GM12892 (cell line): ENCODE measurements around the gene NDUFB5.

Experiments used
- DNase-seq: peaks from one replicate; pipeline ENCODE4 v3.0.0; 2011; ENCODE audit not compliant: insufficient read length
- FAIRE-seq: peaks from 2 replicates; lab custom pipeline; 2011; peaks lifted over from hg19 to GRCh38; lab: Jason Lieb, UNC
- POLR2A ChIP-seq: IDR thresholded peaks from 2 replicates; pipeline ENCODE4 v1.6.1; 2011; ENCODE audit warnings: low read depth, low read length, control low read depth
- POLR2AphosphoS5 ChIP-seq: IDR thresholded peaks from 2 replicates; pipeline ENCODE4 v1.6.1; 2011; ENCODE audit warnings: low read depth, low read length, control low read depth
- TAF1 ChIP-seq: IDR thresholded peaks from 2 replicates; pipeline ENCODE4 v1.6.1; 2011; ENCODE audit warnings: low read depth, mild to moderate bottlenecking, control low read depth, low read length, borderline replicate concordance

NDUFB5 gene

GRCh38 chr3:179603321-179603720 is 1.3 kb upstream of the NDUFB5 start:
- TF ChIP-seq POLR2AphosphoS5 (no peak), TAF1 (no peak), POLR2A (no peak)
- no peak for FAIRE-seq
- no peak for DNase-seq

GRCh38 chr3:179603831-179604230 is 763 bp upstream of the NDUFB5 start:
- FAIRE-seq (no peak), DNase-seq (no peak)
- no peak for TF ChIP-seq TAF1
- no peak for TF ChIP-seq POLR2AphosphoS5
- TF ChIP-seq POLR2A, result no peak

DNA sequence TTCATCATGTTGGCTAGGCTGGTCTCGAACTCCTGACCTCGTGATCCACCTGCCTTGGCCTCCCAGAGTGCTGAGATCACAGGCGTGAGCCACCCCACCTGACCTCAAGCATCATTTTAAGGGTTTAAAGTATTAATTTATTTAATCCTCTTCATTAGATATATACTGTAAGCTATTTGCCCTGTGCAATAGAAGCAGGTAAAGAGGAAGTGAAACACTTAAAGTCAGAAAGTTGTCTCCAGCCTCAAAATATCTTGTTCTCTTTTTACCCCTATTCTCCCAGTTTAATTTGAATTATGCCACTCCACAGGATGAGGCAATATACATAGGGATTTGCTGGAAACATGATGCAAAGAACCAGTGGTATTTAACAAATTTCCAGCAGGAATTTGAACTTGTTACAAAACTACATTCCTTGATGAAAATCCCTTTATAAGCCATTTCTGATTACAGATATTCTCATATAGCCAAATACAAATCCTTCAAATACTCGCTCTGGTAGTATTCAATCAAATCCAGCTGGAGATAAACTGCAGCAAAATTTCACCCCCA is 2.0 kb downstream of the NDUFB5 start:
- DNase-seq, result no peak
- no peak for FAIRE-seq
- TF ChIP-seq TAF1 (no peak), POLR2AphosphoS5 (no peak), POLR2A (no peak)

- FAIRE-seq (peak; percentile 86), DNase-seq (no peak)
- TF ChIP-seq POLR2AphosphoS5 (no peak), TAF1 (no peak), POLR2A (no peak; the same call in 1 of the 2 replicates)
These were observed 4.5 kb downstream of the NDUFB5 start for GRCh38 chr3:179608931-179609720.

- TF ChIP-seq TAF1 (no peak), POLR2AphosphoS5 (no peak), POLR2A (no peak)
- FAIRE-seq, result no peak
- DNase-seq, result no peak
These were observed 5.5 kb downstream of the NDUFB5 start for GRCh38 chr3:179610066-179610465.

GRCh38 chr3:179613807-179614206 is 9.2 kb downstream of the NDUFB5 start:
- DNase-seq (no peak), FAIRE-seq (no peak)
- TF ChIP-seq TAF1 (no peak), POLR2A (no peak), POLR2AphosphoS5 (no peak)

DNA sequence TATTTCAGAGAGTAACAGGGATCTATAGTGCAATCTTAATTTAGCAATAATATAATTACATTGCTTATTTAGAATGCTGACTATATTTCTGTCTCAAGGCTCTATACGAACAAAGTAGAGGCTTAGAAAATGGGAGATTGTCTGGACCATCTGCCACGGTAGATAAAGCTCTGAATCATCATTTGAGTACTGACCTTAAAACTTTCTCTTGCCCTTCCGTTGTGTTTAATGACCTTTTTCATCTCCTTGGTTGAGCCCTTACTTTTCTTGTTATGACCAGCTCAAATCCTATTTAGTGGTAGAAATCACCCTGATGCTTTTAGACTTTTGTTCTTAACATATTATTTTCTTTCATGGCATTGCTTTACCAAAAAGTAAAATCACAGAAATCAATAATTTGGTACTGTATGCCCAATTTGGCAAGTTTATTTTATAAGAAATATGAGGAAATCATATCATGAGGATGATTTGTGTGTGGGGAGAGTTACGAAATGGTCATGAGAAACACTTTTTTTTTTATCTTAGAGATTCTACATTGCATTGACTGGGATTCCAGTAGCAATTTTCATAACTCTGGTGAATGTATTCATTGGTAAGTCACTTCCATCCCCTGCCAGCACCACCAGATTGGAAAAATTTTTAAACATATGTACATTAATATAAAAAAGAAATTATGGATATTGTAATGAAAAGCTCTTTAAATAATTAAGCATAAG is 11.0 kb downstream of the NDUFB5 start:
- TF ChIP-seq TAF1, result no peak
- TF ChIP-seq POLR2AphosphoS5, result no peak
- TF ChIP-seq POLR2A, result no peak
- DNase-seq, result no peak
- FAIRE-seq, result no peak

DNA sequence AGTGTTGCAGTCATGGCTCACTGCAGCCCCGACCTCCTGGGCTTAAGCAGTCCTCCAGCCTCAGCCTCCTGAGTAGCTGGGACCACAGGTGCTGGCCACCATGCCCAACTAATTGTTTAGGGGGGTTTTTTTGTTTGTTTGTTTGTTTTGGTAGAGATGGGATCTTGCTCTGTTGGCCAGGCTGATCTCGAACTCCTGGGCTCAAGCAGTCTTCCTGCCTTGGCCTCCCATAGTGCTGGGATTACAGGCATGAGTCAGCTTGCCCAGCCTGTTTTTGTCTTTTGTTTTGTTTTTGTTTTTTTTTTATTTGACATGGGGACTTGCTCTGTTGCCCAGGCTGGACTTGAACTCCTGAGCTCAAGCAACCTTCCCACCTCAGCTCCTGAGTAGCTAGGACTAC is 17.4 kb downstream of the NDUFB5 start:
- FAIRE-seq (no peak), DNase-seq (no peak)
- TF ChIP-seq TAF1, result no peak
- TF ChIP-seq POLR2A, result no peak
- no peak for TF ChIP-seq POLR2AphosphoS5

DNA sequence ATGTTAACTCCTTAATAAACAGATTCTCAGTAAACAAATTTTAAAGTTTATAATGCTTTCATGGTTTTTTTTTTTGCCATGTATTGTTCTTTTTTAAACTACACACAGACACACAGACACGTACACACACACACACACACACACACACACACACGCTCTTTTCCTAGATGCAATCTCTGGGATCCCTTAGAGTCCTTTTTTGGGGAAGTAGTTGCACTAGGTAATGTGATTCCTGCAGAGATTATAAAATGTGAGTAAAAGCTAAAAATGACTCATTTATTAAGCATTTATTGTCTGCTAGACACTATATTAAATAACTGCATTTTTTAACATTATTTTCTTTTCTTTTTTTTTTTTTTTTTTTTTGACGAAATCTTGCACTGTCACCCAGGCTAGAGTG is 19.9 kb downstream of the NDUFB5 start:
- DNase-seq, result no peak
- no peak for TF ChIP-seq POLR2AphosphoS5
- TF ChIP-seq POLR2A, result no peak
- no peak for TF ChIP-seq TAF1
- FAIRE-seq, result no peak

DNA sequence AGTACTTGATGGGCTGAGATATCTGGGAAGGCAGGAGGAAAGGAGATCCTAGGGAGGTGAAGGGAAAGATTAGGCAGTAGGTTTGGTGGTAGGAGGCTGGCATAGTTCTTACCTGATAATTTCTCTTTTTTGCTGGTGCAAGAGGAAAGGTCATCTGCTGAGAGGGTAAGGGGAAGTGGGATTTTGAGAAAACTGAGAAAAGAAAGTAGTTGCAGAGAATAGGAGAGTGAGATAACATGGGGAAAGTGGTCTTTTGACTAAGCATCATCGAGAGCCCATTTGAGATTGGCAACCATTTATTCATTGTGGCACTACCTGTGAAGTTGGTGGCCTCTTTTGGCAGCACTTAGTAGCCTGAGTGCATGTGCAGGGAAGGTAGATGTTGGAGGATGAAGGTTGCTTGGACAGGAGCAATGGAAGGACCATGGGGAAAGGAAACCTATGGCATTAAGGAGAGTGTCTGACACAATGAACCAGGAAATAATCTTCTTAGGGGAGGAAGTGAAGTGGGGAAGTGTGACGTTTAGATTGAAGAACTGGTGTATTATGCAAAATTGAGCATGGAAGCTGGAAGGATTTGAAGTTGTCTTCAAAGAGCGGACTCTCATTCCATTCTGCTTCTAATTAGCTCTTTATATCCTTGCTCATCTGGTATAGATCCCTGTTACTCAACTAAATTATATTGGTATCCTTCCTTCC is 26.3 kb downstream of the NDUFB5 start:
- no peak for TF ChIP-seq POLR2A
- no peak for TF ChIP-seq TAF1
- no peak for TF ChIP-seq POLR2AphosphoS5
- DNase-seq, result no peak
- FAIRE-seq, result no peak

- DNase-seq (no peak), FAIRE-seq (no peak)
- TF ChIP-seq TAF1 (no peak), POLR2AphosphoS5 (no peak), POLR2A (no peak)
These were observed 35.9 kb downstream of the NDUFB5 start for GRCh38 chr3:179640469-179640868.
